22Rv1 (cell line): ENCODE data around the gene DLG1.

Source experiments
- H3K27ac ChIP-seq: fragments of 450-650 bp; 2 replicates; pipeline ENCODE4 v1.5.1; 2017
- CTCF ChIP-seq: fragments of 450-650 bp; IDR thresholded peaks from 2 replicates; pipeline ENCODE4 v1.5.1; 2017; ENCODE audit warnings: mild to moderate bottlenecking
- ZFX ChIP-seq: fragments of 450-650 bp; IDR thresholded peaks from 2 replicates; pipeline ENCODE4 v1.6.1; 2017; ENCODE audit warnings: antibody characterized with exemption, borderline replicate concordance

Gene DLG1

GRCh38 chr3:197027151-197027895 lies 271.1 kb downstream of the DLG1 start:
- H3K27ac ChIP-seq = no peak overlapping the region
- TF ChIP-seq CTCF (no peak), ZFX (no peak)

- TF ChIP-seq ZFX = no peak
- TF ChIP-seq CTCF = no peak
- H3K27ac ChIP-seq = no peak overlapping the region
These were observed 271.9 kb downstream of the DLG1 start for GRCh38 chr3:197026481-197026866.

- no peak overlapping the region for H3K27ac ChIP-seq
- TF ChIP-seq ZFX (no peak), CTCF (no peak)
These were observed 272.5 kb downstream of the DLG1 start for GRCh38 chr3:197025736-197026480.

GRCh38 chr3:197024881-197025735 lies 273.3 kb downstream of the DLG1 start:
- no peak overlapping the region for H3K27ac ChIP-seq
- TF ChIP-seq ZFX (no peak), CTCF (no peak)

GRCh38 chr3:197023998-197024651 lies 274.3 kb downstream of the DLG1 start:
- no peak overlapping the region for H3K27ac ChIP-seq
- TF ChIP-seq CTCF (no peak), ZFX (no peak)

- H3K27ac ChIP-seq = no peak overlapping the region
- no peak for TF ChIP-seq ZFX
- TF ChIP-seq CTCF = no peak
These were observed 275.0 kb downstream of the DLG1 start for GRCh38 chr3:197023241-197023997.
